Measurements from ENCODE around the gene IMMP2L. TPM values are rescaled to one million over a fixed set of nuclear protein-coding genes. Genes with fewer than 3 reads are reported as not detected.
"Not testable (repeated sequence)": the region's sequence is repeated elsewhere in the genome, so short reads cannot be mapped to it uniquely, and the experiment has no call there.

The IMMP2L gene
- 23.2 TPM for polyA plus RNA-seq

GRCh38 chr7:111561904-111562732 lies at the start of gene IMMP2L:
Gene IMMP2L (minus strand): TSS chr7:111562492.
- Mint-ChIP-seq H3K9me3 (no peaks in the 10 kb centered on the region), H3K27ac (peak within 1 kb of the TSS; percentile 93 to 97 (median 94)), H3K36me3 (peaks cover 3% of the 10 kb centered on the region), H3K4me1 (peaks cover 21 to 32% (median 25%) of the 10 kb centered on the region in 3 donors), H3K4me3 (peak within 1 kb of the TSS; percentile 88 to 97 (median 96)), H3K27me3 (peaks cover 2% of the 10 kb centered on the region)

- not testable (repeated sequence) for H3K4me3 Mint-ChIP-seq, H3K9me3 Mint-ChIP-seq, H3K27me3 Mint-ChIP-seq, H3K36me3 Mint-ChIP-seq, H3K4me1 Mint-ChIP-seq, H3K27ac Mint-ChIP-seq
Observed at GRCh38 chr7:111609483-111610254, 47.4 kb upstream of the IMMP2L start.

- Mint-ChIP-seq H3K27ac (no peak overlapping the region), H3K36me3 (no peaks in the 10 kb centered on the region), H3K9me3 (no peaks in the 10 kb centered on the region), H3K4me3 (no peak overlapping the region), H3K27me3 (peaks cover 2% of the 10 kb centered on the region), H3K4me1 (no peaks in the 10 kb centered on the region)
Observed at GRCh38 chr7:111607621-111608020, 45.3 kb upstream of the IMMP2L start.

DNA sequence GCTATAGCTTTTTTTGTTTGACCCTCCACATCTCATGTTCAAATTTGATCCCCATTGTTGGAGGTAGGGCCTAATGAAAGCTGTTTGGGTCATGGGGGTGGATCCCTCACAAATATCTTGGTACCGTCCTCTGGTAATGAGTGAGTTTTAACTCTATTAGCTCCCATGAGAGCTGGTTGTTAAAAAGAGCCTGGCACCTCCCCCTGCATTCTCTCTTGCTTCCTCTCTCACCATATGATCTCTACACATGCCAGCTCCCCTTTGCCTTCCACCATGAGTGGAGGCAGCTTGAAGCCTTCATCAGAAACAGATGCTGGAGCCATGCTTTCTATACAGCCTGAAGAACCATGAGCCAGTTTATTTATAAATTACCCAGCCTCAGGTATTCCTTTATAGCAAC lies 43.0 kb upstream of the IMMP2L start:
- Mint-ChIP-seq H3K4me3 (no peak overlapping the region), H3K36me3 (no peaks in the 10 kb centered on the region), H3K9me3 (peaks cover 0 to 3% (median 0%) of the 10 kb centered on the region in 3 donors), H3K27me3 (peaks cover 4% of the 10 kb centered on the region), H3K4me1 (no peaks in the 10 kb centered on the region), H3K27ac (no peak overlapping the region)

DNA sequence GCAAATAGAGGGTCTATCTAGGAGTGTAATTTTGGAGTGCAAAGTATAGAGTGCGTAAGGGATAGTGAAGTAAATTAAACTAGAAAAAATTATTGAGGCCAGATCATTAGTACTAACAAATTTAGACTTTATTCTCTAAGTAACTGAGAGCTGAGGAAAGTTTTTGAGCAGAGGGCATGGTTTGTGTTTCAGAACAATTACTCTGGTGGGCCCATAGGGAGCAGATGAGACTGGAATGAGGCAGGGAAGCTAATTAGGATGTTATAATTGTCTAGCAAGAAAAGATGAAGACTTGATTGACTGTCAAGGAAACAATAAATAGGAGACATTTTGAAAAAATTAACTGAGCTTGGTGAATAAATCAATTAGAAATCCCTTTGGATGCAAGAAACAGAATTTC lies 37.8 kb upstream of the IMMP2L start:
- peaks cover 5% of the 10 kb centered on the region for H3K27me3 Mint-ChIP-seq
- H3K36me3 Mint-ChIP-seq, result no peaks in the 10 kb centered on the region
- H3K9me3 Mint-ChIP-seq, result peaks cover 0 to 10% (median 2%) of the 10 kb centered on the region in 3 donors
- H3K4me3 Mint-ChIP-seq, result no peak overlapping the region
- H3K4me1 Mint-ChIP-seq, result no peaks in the 10 kb centered on the region
- H3K27ac Mint-ChIP-seq, result no peak overlapping the region

GRCh38 chr7:111595780-111596179 lies 33.5 kb upstream of the IMMP2L start:
- no peaks in the 10 kb centered on the region for H3K36me3 Mint-ChIP-seq
- no peak overlapping the region for H3K27ac Mint-ChIP-seq
- H3K9me3 Mint-ChIP-seq, result peaks cover 0 to 8% (median 2%) of the 10 kb centered on the region in 3 donors
- no peak overlapping the region for H3K4me3 Mint-ChIP-seq
- peaks cover 2% of the 10 kb centered on the region for H3K27me3 Mint-ChIP-seq
- no peaks in the 10 kb centered on the region for H3K4me1 Mint-ChIP-seq

- H3K27me3 Mint-ChIP-seq, result peaks cover 4% of the 10 kb centered on the region
- no peak overlapping the region for H3K27ac Mint-ChIP-seq
- H3K4me3 Mint-ChIP-seq, result no peak overlapping the region
- no peaks in the 10 kb centered on the region for H3K4me1 Mint-ChIP-seq
- peaks cover 0 to 6% (median 2%) of the 10 kb centered on the region in 3 donors for H3K9me3 Mint-ChIP-seq
- no peaks in the 10 kb centered on the region for H3K36me3 Mint-ChIP-seq
Observed at GRCh38 chr7:111594602-111595001, 32.3 kb upstream of the IMMP2L start.

GRCh38 chr7:111593343-111593742 lies 31.1 kb upstream of the IMMP2L start:
- no peaks in the 10 kb centered on the region for H3K4me1 Mint-ChIP-seq
- H3K9me3 Mint-ChIP-seq, result peaks cover 0 to 6% (median 2%) of the 10 kb centered on the region in 3 donors
- H3K27ac Mint-ChIP-seq, result no peak overlapping the region
- H3K36me3 Mint-ChIP-seq, result no peaks in the 10 kb centered on the region
- no peak overlapping the region for H3K4me3 Mint-ChIP-seq
- H3K27me3 Mint-ChIP-seq, result peaks cover 4% of the 10 kb centered on the region

DNA sequence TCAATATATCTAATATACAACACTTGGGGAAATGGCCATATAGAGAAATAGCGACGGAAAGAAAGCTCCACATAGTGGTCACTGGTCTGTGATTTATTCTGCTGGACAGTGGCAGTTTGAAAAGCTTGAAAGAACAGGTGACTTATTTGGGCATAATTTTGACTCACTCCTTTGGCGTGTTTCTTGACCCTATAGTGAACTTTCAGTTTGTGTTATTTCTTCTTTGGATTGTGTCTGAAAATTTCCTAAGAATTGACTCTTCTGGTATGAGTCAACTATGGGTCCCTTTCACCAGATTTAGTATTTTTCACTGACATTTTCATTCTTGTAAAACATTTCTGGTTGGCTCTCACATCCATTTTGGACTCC lies 25.8 kb upstream of the IMMP2L start:
- Mint-ChIP-seq H3K36me3 (no peaks in the 10 kb centered on the region), H3K4me1 (no peaks in the 10 kb centered on the region), H3K27ac (no peak overlapping the region), H3K27me3 (peaks cover 2% of the 10 kb centered on the region), H3K4me3 (no peak overlapping the region), H3K9me3 (no peaks in the 10 kb centered on the region)

DNA sequence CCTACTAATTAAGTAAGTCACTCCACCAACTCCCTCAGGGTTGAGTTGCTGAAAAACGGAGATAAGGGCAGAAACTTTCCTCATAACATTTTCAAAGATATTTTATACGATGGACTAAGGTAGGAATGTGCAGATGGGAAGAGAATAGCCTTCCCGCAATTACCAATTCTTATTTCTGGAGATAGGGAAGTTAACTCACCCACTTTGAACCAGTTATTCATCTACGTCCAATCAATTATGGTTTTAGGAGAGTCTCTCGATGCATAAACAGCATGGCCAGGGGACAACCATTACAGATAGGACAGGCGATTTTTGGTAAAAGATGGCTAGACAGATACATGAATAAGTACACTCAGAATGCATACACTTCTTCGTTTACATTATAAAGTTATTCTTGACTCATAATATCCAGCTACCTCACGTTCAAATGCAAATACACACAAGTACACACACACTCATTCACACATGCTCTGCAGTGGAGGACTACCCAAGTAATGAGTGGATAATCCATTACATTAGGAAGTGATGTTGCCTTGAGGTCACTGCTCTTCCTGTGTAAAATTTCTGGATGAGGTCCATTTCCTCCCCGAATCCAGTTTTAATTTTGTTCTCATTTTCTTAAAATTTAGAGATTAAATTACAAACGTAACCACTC lies 25.2 kb upstream of the IMMP2L start:
- Mint-ChIP-seq H3K9me3 (peaks cover 0 to under 1% (median 0%) of the 10 kb centered on the region in 3 donors), H3K27me3 (peaks cover 2% of the 10 kb centered on the region)

DNA sequence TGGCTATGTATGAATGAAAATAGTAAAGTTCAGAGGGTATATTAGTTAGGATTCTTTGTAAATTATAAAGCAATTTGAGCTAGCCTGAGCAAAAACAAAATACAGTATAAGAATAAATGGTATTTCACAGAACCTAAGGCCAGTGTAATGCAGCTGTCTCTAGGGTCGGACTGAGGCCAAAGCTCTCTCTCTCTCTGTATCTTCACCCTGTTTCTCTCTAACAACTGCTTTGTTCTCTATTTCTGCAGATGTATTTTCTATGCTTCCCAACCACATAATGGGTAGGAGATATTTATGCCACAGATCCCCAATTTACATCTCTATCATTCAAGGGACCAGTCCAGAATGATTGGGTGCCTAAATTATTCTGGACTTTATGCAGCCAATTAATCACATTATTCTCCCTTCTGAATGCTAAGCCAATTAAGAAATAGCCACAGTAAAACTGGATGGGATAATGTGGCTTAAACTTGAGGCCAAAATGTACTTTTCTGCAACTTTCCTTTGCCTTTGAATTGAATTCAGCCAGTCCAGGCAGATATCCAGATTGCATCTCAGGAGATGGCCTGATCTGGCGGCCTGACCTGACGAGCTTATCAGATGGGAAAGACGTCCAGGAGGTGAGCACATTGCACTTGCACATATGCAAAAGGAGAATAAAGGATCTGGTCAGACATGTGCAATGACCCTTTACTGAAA lies 24.6 kb upstream of the IMMP2L start:
- no peak overlapping the region for H3K27ac Mint-ChIP-seq
- H3K9me3 Mint-ChIP-seq, result peaks cover 0 to 2% (median 0%) of the 10 kb centered on the region in 3 donors
- H3K36me3 Mint-ChIP-seq, result no peaks in the 10 kb centered on the region
- H3K27me3 Mint-ChIP-seq, result peaks cover 2% of the 10 kb centered on the region
- no peaks in the 10 kb centered on the region for H3K4me1 Mint-ChIP-seq
- H3K4me3 Mint-ChIP-seq, result no peak overlapping the region

More for the DNA sequence above, 25.2 kb upstream of the IMMP2L start:
- H3K4me1 Mint-ChIP-seq, result no peaks in the 10 kb centered on the region
- H3K36me3 Mint-ChIP-seq, result no peaks in the 10 kb centered on the region
- H3K27ac Mint-ChIP-seq, result no peak overlapping the region
- no peak overlapping the region for H3K4me3 Mint-ChIP-seq

DNA sequence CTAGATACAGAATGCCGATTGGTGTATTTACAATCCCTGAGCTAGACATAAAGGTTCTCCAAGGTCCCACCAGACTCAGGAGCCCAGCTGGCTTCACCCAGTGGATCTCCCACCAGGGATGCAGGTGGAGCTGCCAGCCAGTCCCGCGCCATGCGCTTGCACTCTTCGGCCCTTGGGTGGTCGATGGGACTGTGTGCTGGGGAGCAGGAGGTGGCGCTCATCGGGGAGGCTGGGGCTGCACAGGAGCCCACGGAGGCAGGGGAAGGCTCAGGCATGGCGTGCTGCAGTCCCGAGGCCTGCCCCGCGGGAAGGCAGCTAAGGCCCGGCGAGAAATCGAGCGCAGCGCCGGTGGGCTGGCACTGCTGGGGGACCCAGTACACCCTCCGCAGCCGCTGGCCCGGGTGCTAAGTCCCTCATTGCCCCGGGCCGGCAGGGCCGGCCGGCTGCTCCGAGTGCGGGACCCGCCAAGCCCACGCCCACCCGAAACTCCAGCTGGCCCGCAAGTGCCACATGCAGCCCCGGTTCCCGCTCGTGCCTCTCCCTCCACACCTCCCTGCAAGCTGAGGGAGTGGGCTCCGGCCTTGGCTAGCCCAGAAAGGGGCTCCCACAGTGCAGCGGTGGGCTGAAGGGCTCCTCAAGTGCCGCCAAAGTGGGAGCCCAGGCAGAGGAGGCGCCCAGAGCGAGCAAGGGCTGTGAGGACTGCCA lies 19.6 kb upstream of the IMMP2L start:
- H3K36me3 Mint-ChIP-seq, H3K27ac Mint-ChIP-seq, H3K9me3 Mint-ChIP-seq, H3K4me1 Mint-ChIP-seq, H3K27me3 Mint-ChIP-seq, H3K4me3 Mint-ChIP-seq: not testable (repeated sequence)

DNA sequence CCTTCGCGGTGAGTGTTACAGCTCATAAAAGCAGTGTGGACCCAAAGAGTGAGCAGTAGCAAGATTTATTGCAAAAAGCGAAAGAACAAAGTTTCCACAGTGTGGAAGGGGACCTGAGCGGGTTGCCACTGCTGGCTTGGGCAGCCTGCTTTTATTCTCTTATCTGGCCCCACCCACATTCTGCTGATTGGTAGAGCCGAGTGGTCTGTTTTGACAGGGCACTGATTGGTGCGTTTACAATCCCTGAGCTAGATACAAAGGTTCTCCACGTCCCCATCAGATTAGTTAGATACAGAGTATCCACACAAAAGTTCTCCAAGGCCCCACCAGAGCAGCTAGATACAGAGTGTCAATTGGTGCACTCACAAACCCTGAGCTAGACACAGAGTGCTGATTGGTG lies 18.9 kb upstream of the IMMP2L start:
- H3K36me3 Mint-ChIP-seq, H3K4me3 Mint-ChIP-seq, H3K27me3 Mint-ChIP-seq, H3K9me3 Mint-ChIP-seq, H3K27ac Mint-ChIP-seq, H3K4me1 Mint-ChIP-seq: not testable (repeated sequence)

- no peak overlapping the region for H3K27ac Mint-ChIP-seq
- H3K36me3 Mint-ChIP-seq, result no peaks in the 10 kb centered on the region
- peaks cover 6 to 9% (median 7%) of the 10 kb centered on the region in 3 donors for H3K9me3 Mint-ChIP-seq
- H3K4me3 Mint-ChIP-seq, result no peak overlapping the region
- no peaks in the 10 kb centered on the region for H3K4me1 Mint-ChIP-seq
- no peaks in the 10 kb centered on the region for H3K27me3 Mint-ChIP-seq
Observed at GRCh38 chr7:111578754-111579153, 16.5 kb upstream of the IMMP2L start.
